OCI-LY1 (cell line): ENCODE data around the gene SLC16A1.

Source experiments
- H2AFZ ChIP-seq: fragments of 200-600 bp; sonication (generic), shearing (Covaris generic); 2 replicates; pipeline ENCODE4 v1.6.0; 2014; ENCODE audit warnings: antibody characterized with exemption, mild to moderate bottlenecking, low read length
- H3F3A ChIP-seq: fragments of 200-600 bp; sonication (generic), shearing (Covaris generic); 2 replicates; pipeline ENCODE4 v1.6.0; 2014; ENCODE audit warnings: mild to moderate bottlenecking, antibody characterized with exemption, low read length, moderate library complexity; ENCODE audit not compliant: insufficient read depth
- H3K27ac ChIP-seq: fragments of 200-600 bp; sonication (generic); 2 replicates; pipeline ENCODE4 v1.5.1; 2014; ENCODE audit warnings: low read length, mixed run types, mild to moderate bottlenecking, low read depth; ENCODE audit not compliant: poor library complexity, severe bottlenecking
- H3K27me3 ChIP-seq: fragments of 200-600 bp; sonication (generic); 2 replicates; pipeline ENCODE4 v1.6.0; 2014; ENCODE audit warnings: antibody characterized with exemption, mild to moderate bottlenecking, low read length, moderate library complexity; ENCODE audit not compliant: insufficient read depth
- H3K36me3 ChIP-seq: fragments of 200-600 bp; sonication (generic); 2 replicates; pipeline ENCODE4 v1.6.1; 2014; ENCODE audit warnings: mild to moderate bottlenecking, antibody characterized with exemption, low read length, moderate library complexity, mixed read lengths; ENCODE audit not compliant: insufficient read depth
- H3K4me1 ChIP-seq: fragments of 200-600 bp; sonication (generic); 2 replicates; pipeline ENCODE4 v1.5.1; 2014; ENCODE audit warnings: mild to moderate bottlenecking, low read length, moderate library complexity; ENCODE audit not compliant: insufficient read depth, severe bottlenecking
- H3K4me2 ChIP-seq: fragments of 200-600 bp; sonication (generic), shearing (Covaris generic); 2 replicates; pipeline ENCODE4 v1.6.1; 2014; ENCODE audit warnings: low read length
- H3K4me3 ChIP-seq: fragments of 200-600 bp; sonication (generic); 2 replicates; pipeline ENCODE4 v1.5.1; 2014; ENCODE audit warnings: low read length, low read depth, mild to moderate bottlenecking, mixed read lengths; ENCODE audit not compliant: poor library complexity, severe bottlenecking
- H3K79me2 ChIP-seq: fragments of 200-600 bp; shearing (Covaris generic); 2 replicates; pipeline ENCODE4 v1.6.1; 2016; ENCODE audit warnings: mixed run types, low read length, mixed read lengths; ENCODE audit not compliant: insufficient read depth
- H3K9ac ChIP-seq: fragments of 200-600 bp; sonication (generic), shearing (Covaris generic); 2 replicates; pipeline ENCODE4 v1.6.1; 2014; ENCODE audit warnings: mild to moderate bottlenecking, low read length, mixed read lengths
- H3K9me2 ChIP-seq: fragments of 200-600 bp; sonication (generic), shearing (Covaris generic); 2 replicates; pipeline ENCODE4 v1.6.1; 2014; ENCODE audit warnings: low read depth, mild to moderate bottlenecking, low read length, mixed read lengths
- H3K9me3 ChIP-seq: fragments of 200-600 bp; shearing (Covaris generic); 2 replicates; pipeline ENCODE4 v1.6.1; 2014; ENCODE audit warnings: low read length, mixed read lengths
- H4K20me1 ChIP-seq: fragments of 200-600 bp; sonication (generic), shearing (Covaris generic); 2 replicates; pipeline ENCODE4 v1.6.0; 2016; ENCODE audit warnings: mild to moderate bottlenecking, low read length; ENCODE audit not compliant: insufficient read depth
- EZH2 ChIP-seq: fragments of 200-600 bp; sonication (generic), shearing (Covaris generic); IDR thresholded peaks from 2 replicates; pipeline ENCODE4 v1.8.0; 2017; ENCODE audit warnings: borderline replicate concordance, mixed run types, mild to moderate bottlenecking, antibody characterized with exemption, low read length, moderate library complexity, mixed read lengths
- TF ChIP-seq, protein P1 (sequence below): fragments of 200-600 bp; sonication (generic), shearing (Covaris generic); IDR thresholded peaks from 2 replicates; pipeline ENCODE4 v1.5.1; 2017; ENCODE audit warnings: mild to moderate bottlenecking, antibody characterized with exemption, low read length, moderate library complexity, mixed read lengths

The SLC16A1 gene

GRCh38 chr1:112906150-112906698 lies 49.8 kb downstream of the SLC16A1 start:
- H3F3A ChIP-seq, result no peaks in the 10 kb centered on the region
- H3K36me3 ChIP-seq, result peaks cover 16% of the 10 kb centered on the region
- H3K9ac ChIP-seq, result no peak overlapping the region
- TF ChIP-seq, protein P1, sequence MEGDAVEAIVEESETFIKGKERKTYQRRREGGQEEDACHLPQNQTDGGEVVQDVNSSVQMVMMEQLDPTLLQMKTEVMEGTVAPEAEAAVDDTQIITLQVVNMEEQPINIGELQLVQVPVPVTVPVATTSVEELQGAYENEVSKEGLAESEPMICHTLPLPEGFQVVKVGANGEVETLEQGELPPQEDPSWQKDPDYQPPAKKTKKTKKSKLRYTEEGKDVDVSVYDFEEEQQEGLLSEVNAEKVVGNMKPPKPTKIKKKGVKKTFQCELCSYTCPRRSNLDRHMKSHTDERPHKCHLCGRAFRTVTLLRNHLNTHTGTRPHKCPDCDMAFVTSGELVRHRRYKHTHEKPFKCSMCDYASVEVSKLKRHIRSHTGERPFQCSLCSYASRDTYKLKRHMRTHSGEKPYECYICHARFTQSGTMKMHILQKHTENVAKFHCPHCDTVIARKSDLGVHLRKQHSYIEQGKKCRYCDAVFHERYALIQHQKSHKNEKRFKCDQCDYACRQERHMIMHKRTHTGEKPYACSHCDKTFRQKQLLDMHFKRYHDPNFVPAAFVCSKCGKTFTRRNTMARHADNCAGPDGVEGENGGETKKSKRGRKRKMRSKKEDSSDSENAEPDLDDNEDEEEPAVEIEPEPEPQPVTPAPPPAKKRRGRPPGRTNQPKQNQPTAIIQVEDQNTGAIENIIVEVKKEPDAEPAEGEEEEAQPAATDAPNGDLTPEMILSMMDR, result no peak
- TF ChIP-seq EZH2, result no peak
- H3K27ac ChIP-seq, result no peak overlapping the region
- H3K4me2 ChIP-seq, result no peak overlapping the region
- H3K9me3 ChIP-seq, result no peaks in the 10 kb centered on the region
- H3K4me3 ChIP-seq, result no peak overlapping the region
- no peak overlapping the region for H2AFZ ChIP-seq
- H3K79me2 ChIP-seq, result no peaks in the 10 kb centered on the region
- no peaks in the 10 kb centered on the region for H3K27me3 ChIP-seq
- no peaks in the 10 kb centered on the region for H4K20me1 ChIP-seq
- no peaks in the 10 kb centered on the region for H3K4me1 ChIP-seq
- no peaks in the 10 kb centered on the region for H3K9me2 ChIP-seq

DNA sequence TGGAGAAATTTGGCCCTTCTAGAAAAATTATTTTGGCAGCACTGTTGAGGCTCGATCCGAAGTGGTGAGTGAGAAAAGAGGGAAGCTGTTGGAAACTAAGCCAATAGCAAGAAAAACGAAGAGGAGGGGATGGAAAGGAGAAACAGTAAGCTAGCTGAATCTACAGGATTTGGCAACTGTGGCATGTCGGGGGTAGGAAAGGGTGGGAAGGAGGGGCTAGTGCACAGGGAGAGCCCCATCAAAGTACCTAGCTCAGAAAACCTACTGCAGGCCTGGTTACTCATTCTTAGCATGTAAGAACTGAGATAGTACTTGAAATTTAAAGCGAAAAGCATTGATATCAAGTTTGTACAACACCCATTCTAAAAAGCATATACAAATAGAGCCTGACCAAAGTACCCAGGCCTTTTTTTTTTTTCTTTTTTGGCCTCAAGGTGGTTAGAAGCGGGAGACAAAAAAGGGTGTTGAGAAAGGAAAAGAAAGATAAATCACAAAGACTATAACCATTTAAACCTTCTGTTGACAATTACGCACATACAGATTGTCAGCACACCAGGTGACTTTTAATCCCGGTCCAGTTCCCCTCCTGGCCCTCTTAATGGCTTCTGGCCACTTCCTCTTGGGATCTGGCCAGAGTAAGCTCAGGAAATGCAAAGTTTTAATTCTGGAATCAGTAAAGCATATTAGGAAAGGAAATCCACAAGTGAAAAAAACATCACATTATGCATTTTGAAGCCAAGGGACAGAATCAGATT lies 50.4 kb downstream of the SLC16A1 start:
- H2AFZ ChIP-seq, result no peak overlapping the region
- no peaks in the 10 kb centered on the region for H3F3A ChIP-seq
- no peak overlapping the region for H3K9ac ChIP-seq
- H3K27ac ChIP-seq, result no peak overlapping the region
- no peaks in the 10 kb centered on the region for H3K27me3 ChIP-seq
- H3K9me2 ChIP-seq, result no peaks in the 10 kb centered on the region
- no peak for TF ChIP-seq EZH2
- TF ChIP-seq, protein P1, result no peak
- no peaks in the 10 kb centered on the region for H4K20me1 ChIP-seq
- no peaks in the 10 kb centered on the region for H3K79me2 ChIP-seq
- H3K4me3 ChIP-seq, result no peak overlapping the region
- no peaks in the 10 kb centered on the region for H3K9me3 ChIP-seq
- H3K4me2 ChIP-seq, result no peak overlapping the region
- H3K36me3 ChIP-seq, result peaks cover 12% of the 10 kb centered on the region
- H3K4me1 ChIP-seq, result no peaks in the 10 kb centered on the region

- Histone ChIP-seq H3K27ac (no peak overlapping the region), H2AFZ (no peak overlapping the region), H3K36me3 (0 out of 2 replicates have a peak, but pooled peaks cover 6% of the 10 kb centered on the region), H4K20me1 (no peaks in the 10 kb centered on the region), H3K4me1 (no peaks in the 10 kb centered on the region), H3K4me3 (no peak overlapping the region), H3F3A (no peaks in the 10 kb centered on the region), H3K9me3 (no peaks in the 10 kb centered on the region), H3K9ac (no peak overlapping the region), H3K9me2 (no peaks in the 10 kb centered on the region), H3K4me2 (no peak overlapping the region), H3K27me3 (no peaks in the 10 kb centered on the region), H3K79me2 (no peaks in the 10 kb centered on the region)
- TF ChIP-seq EZH2, result no peak
- TF ChIP-seq, protein P1, result no peak
Observed at GRCh38 chr1:112904831-112905261, 51.1 kb downstream of the SLC16A1 start.
